Left ventricle myocardium inferior (tissue), 1 donor: ENCODE measurements around the gene CADPS2. TPM values are rescaled to one million over a fixed set of nuclear protein-coding genes. Genes with fewer than 3 reads are reported as not detected.

ENCODE experiments used
- DNase-seq: peaks from one replicate; pipeline ENCODE4 v3.0.0-alpha.2; 2020
- H3K27ac ChIP-seq: fragments of 200-600 bp; replicated peaks from 2 replicates; pipeline ENCODE4 v1.8.0; 2021
- H3K27me3 ChIP-seq: fragments of 200-600 bp; 2 replicates; pipeline ENCODE4 v1.8.0; 2021; ENCODE audit warnings: low read depth
- H3K36me3 ChIP-seq: fragments of 200-600 bp; 2 replicates; pipeline ENCODE4 v1.8.0; 2021
- H3K4me1 ChIP-seq: fragments of 200-600 bp; 2 replicates; pipeline ENCODE4 v1.8.0; 2021
- H3K4me3 ChIP-seq: fragments of 200-600 bp; 2 replicates; pipeline ENCODE4 v1.8.0; 2021; ENCODE audit warnings: mild to moderate bottlenecking, moderate library complexity
- H3K9me3 ChIP-seq: fragments of 200-600 bp; replicated peaks from 2 replicates; pipeline ENCODE4 v1.8.0; 2021
- CTCF ChIP-seq: fragments of 200-600 bp; IDR thresholded peaks from 2 replicates; pipeline ENCODE4 v1.8.0; 2021; ENCODE audit warnings: antibody characterized with exemption, mild to moderate bottlenecking, borderline replicate concordance
- intact Hi-C: fragments of 100-400 bp; cut with micrococcal nuclease; formaldehyde crosslinking; loops from one replicate; pipeline ENCODE4 v1.11.0; 2022
- total RNA-seq: library from RNA; stranded (reverse); fragmentation: NEBNext Ultra II Directional; extraction: Animal tissue kit (Norgen Biotek cat#: 25700); gene quantifications from one replicate; pipeline ENCODE4 v1.2.1, GENCODE V29; 2021
- donor health status: DM: no; HTN: yes; CAD: no; lungs with severe emphysema.

The CADPS2 gene
- total RNA-seq, 1 donor from 2014 or later, result 11.9 TPM

- intact Hi-C loops, result no loop called here
- H3K4me3 ChIP-seq, result no peak overlapping the region
- TF ChIP-seq CTCF, result no peak
- no peaks in the 10 kb centered on the region for H3K4me1 ChIP-seq
- H3K36me3 ChIP-seq, result no peaks in the 10 kb centered on the region
- no peaks in the 10 kb centered on the region for H3K27me3 ChIP-seq
- no peaks in the 10 kb centered on the region for H3K9me3 ChIP-seq
- H3K27ac ChIP-seq, result no peak overlapping the region
- DNase-seq, result no peak
Observed at GRCh38 chr7:122482212-122482611, 404.0 kb downstream of the CADPS2 start.

- no peaks in the 10 kb centered on the region for H3K4me1 ChIP-seq
- H3K27me3 ChIP-seq, result no peaks in the 10 kb centered on the region
- no peak for TF ChIP-seq CTCF
- H3K36me3 ChIP-seq, result peaks cover 11% of the 10 kb centered on the region
- H3K27ac ChIP-seq, result no peak overlapping the region
- DNase-seq, result no peak
- no peak overlapping the region for H3K4me3 ChIP-seq
- no peaks in the 10 kb centered on the region for H3K9me3 ChIP-seq
- intact Hi-C loops, result no loop called here
Observed at GRCh38 chr7:122470859-122471258, 415.4 kb downstream of the CADPS2 start.

- intact Hi-C loops, result no loop called here
- H3K27ac ChIP-seq, result no peak overlapping the region
- no peak overlapping the region for H3K4me3 ChIP-seq
- TF ChIP-seq CTCF, result no peak
- H3K27me3 ChIP-seq, result no peaks in the 10 kb centered on the region
- H3K9me3 ChIP-seq, result no peaks in the 10 kb centered on the region
- H3K36me3 ChIP-seq, result peaks cover 11% of the 10 kb centered on the region
- no peaks in the 10 kb centered on the region for H3K4me1 ChIP-seq
- DNase-seq, result no peak
Observed at GRCh38 chr7:122468945-122469344, 417.3 kb downstream of the CADPS2 start.

- DNase-seq, result no peak
- Histone ChIP-seq H3K4me1 (no peaks in the 10 kb centered on the region), H3K27ac (no peak overlapping the region), H3K27me3 (no peaks in the 10 kb centered on the region), H3K4me3 (no peak overlapping the region), H3K9me3 (no peaks in the 10 kb centered on the region), H3K36me3 (peaks cover 11% of the 10 kb centered on the region)
- intact Hi-C loops, result no loop called here
- no peak for TF ChIP-seq CTCF
Observed at GRCh38 chr7:122467661-122468449, 418.4 kb downstream of the CADPS2 start.

GRCh38 chr7:122465296-122465695 lies 421.0 kb downstream of the CADPS2 start:
- intact Hi-C loops, result no loop called here
- Histone ChIP-seq H3K27me3 (no peaks in the 10 kb centered on the region), H3K4me1 (no peaks in the 10 kb centered on the region), H3K4me3 (no peak overlapping the region), H3K36me3 (peaks cover 5% of the 10 kb centered on the region), H3K9me3 (no peaks in the 10 kb centered on the region), H3K27ac (no peak overlapping the region)
- no peak for DNase-seq
- no peak for TF ChIP-seq CTCF
